Vagina (tissue), 2 donors: ENCODE measurements around the gene GLP1R. TPM values are rescaled to one million over a fixed set of nuclear protein-coding genes. Genes with fewer than 3 reads are reported as not detected.

Experiments used
- DNase-seq, 2 donors: peaks; one replicate each; pipeline ENCODE4 v3.0.0-alpha.2; 2017; ENCODE audit errors: extremely low spot score in 2 of 2
- H3K27ac ChIP-seq: fragments of 200-600 bp; sonication (generic); one replicate; pipeline ENCODE4 v1.5.1; 2019
- H3K27me3 ChIP-seq: fragments of 200-600 bp; sonication (generic); one replicate; pipeline ENCODE4 v1.5.1; 2019
- H3K36me3 ChIP-seq, 2 donors: fragments of 200-600 bp; sonication (generic); one replicate each; pipeline ENCODE4 v1.5.1; 2017 to 2019
- H3K4me1 ChIP-seq: fragments of 200-600 bp; sonication (generic); one replicate; pipeline ENCODE4 v1.5.1; 2019
- H3K4me3 ChIP-seq, 2 donors: fragments of 200-600 bp; sonication (generic); 1 replicate in 1 of 2; 2 replicates in 1 of 2; pipeline ENCODE4 v1.5.1; 2016 to 2019
- H3K9me3 ChIP-seq: fragments of 200-600 bp; sonication (generic); one replicate; pipeline ENCODE4 v1.5.1; 2019
- CTCF ChIP-seq, 3 experiments: fragments of 450-650 bp in 2 of 3; fragments of 200-600 bp in 1 of 3; sonication (generic) in 1 of 3; IDR thresholded peaks; one replicate each; pipeline ENCODE4 v1.5.1; 2017 to 2019; ENCODE audit warnings: antibody characterized with exemption in 3 of 3, mild to moderate bottlenecking in 2 of 3, moderate library complexity in 2 of 3
- POLR2A ChIP-seq, 2 donors: fragments of 450-650 bp; IDR thresholded peaks; one replicate each; pipeline ENCODE4 v1.6.1; 2017; ENCODE audit warnings: antibody characterized with exemption in 2 of 2, mild to moderate bottlenecking in 2 of 2, moderate library complexity in 2 of 2
- POLR2AphosphoS5 ChIP-seq, 2 donors: sonication (generic); formaldehyde crosslinking; IDR thresholded peaks; one replicate each; pipeline ENCODE4 v1.9.0; 2017; ENCODE audit warnings: antibody characterized with exemption in 2 of 2, mild to moderate bottlenecking in 2 of 2, low read depth in 1 of 2; ENCODE audit not compliant: insufficient read depth in 1 of 2
- intact Hi-C: fragments of 100-400 bp; cut with DNase I; formaldehyde crosslinking; loops from one replicate; pipeline ENCODE4 v1.15.1; 2023
- total RNA-seq: library from RNA; depleted of rRNA; stranded (reverse); fragments of >200 nt; gene quantifications from one replicate; pipeline ENCODE4 v1.2.3, GENCODE V29; 2016

The GLP1R gene
- total RNA-seq, 1 donor from 2014 or later: not detected

- TF ChIP-seq POLR2A (IDR thresholded peaks at IDR 0.05) (no peak), CTCF (IDR thresholded peaks at IDR 0.05) (no peak), POLR2AphosphoS5 (IDR thresholded peaks at IDR 0.05; ENCODE audit: insufficient read depth in 1 of 2, low read depth in 1 of 2) (no peak)
- no peaks in the 10 kb centered on the region for H3K36me3 ChIP-seq
- no peaks in the 10 kb centered on the region for H3K27me3 ChIP-seq
- peak in 1 of 2 donors; percentile 60 for DNase-seq
- intact Hi-C loops: loop anchor here (5.0 kb wide), 1 partner anchor 1742 kb away; no protein-coding TSS in a partner anchor
- no peaks in the 10 kb centered on the region for H3K4me1 ChIP-seq
- no peaks in the 10 kb centered on the region for H3K9me3 ChIP-seq
- H3K4me3 ChIP-seq: no peak overlapping the region
- no peak overlapping the region for H3K27ac ChIP-seq
These were observed 36.7 kb downstream of the GLP1R start for GRCh38 chr6:39085129-39085797.

GRCh38 chr6:39086294-39086693, 37.7 kb downstream of the GLP1R start:
- intact Hi-C loops: loop anchor here (5.0 kb wide), 1 partner anchor 1741 kb away; no protein-coding TSS in a partner anchor
- Histone ChIP-seq H3K4me3 (no peak overlapping the region), H3K27me3 (no peaks in the 10 kb centered on the region), H3K27ac (no peak overlapping the region), H3K36me3 (no peaks in the 10 kb centered on the region), H3K9me3 (no peaks in the 10 kb centered on the region), H3K4me1 (no peaks in the 10 kb centered on the region)
- TF ChIP-seq POLR2AphosphoS5 (IDR thresholded peaks at IDR 0.05; ENCODE audit: insufficient read depth in 1 of 2, low read depth in 1 of 2) (no peak), POLR2A (IDR thresholded peaks at IDR 0.05) (no peak), CTCF (IDR thresholded peaks at IDR 0.05) (no peak)
- DNase-seq: no peak

- Histone ChIP-seq H3K4me3 (no peak overlapping the region), H3K36me3 (no peaks in the 10 kb centered on the region), H3K27ac (no peak overlapping the region), H3K9me3 (no peaks in the 10 kb centered on the region), H3K4me1 (no peaks in the 10 kb centered on the region), H3K27me3 (no peaks in the 10 kb centered on the region)
- TF ChIP-seq POLR2A (IDR thresholded peaks at IDR 0.05) (no peak), POLR2AphosphoS5 (IDR thresholded peaks at IDR 0.05; ENCODE audit: insufficient read depth in 1 of 2, low read depth in 1 of 2) (no peak), CTCF (IDR thresholded peaks at IDR 0.05) (no peak)
- peak in 1 of 2 donors; percentile 54 for DNase-seq
- intact Hi-C loops: loop anchor here (5.0 kb wide), 1 partner anchor 1741 kb away; no protein-coding TSS in a partner anchor
These were observed 38.1 kb downstream of the GLP1R start for GRCh38 chr6:39086711-39087110.

- H3K36me3 ChIP-seq: no peaks in the 10 kb centered on the region
These were observed 38.6 kb downstream of the GLP1R start for GRCh38 chr6:39087197-39087596.

More at GRCh38 chr6:39087197-39087596, 38.6 kb downstream of the GLP1R start:
- no peak overlapping the region for H3K27ac ChIP-seq
- no peaks in the 10 kb centered on the region for H3K27me3 ChIP-seq
- DNase-seq: no peak
- no peaks in the 10 kb centered on the region for H3K9me3 ChIP-seq
- intact Hi-C loops: loop anchor here (5.0 kb wide), 1 partner anchor 1740 kb away; no protein-coding TSS in a partner anchor
- H3K4me3 ChIP-seq: no peak overlapping the region
- TF ChIP-seq POLR2A (IDR thresholded peaks at IDR 0.05) (no peak), CTCF (IDR thresholded peaks at IDR 0.05) (no peak), POLR2AphosphoS5 (IDR thresholded peaks at IDR 0.05; ENCODE audit: insufficient read depth in 1 of 2, low read depth in 1 of 2) (no peak)
- H3K4me1 ChIP-seq: no peaks in the 10 kb centered on the region
